OCI-M2 (cell line): ENCODE data around the gene SERPINB13.

Experiments
- DNase-seq: peaks from one replicate; lab custom pipeline; 2025; ENCODE audit not compliant: unreplicated experiment; lab: John Stamatoyannopoulos, UW

SERPINB13 gene, protein sequence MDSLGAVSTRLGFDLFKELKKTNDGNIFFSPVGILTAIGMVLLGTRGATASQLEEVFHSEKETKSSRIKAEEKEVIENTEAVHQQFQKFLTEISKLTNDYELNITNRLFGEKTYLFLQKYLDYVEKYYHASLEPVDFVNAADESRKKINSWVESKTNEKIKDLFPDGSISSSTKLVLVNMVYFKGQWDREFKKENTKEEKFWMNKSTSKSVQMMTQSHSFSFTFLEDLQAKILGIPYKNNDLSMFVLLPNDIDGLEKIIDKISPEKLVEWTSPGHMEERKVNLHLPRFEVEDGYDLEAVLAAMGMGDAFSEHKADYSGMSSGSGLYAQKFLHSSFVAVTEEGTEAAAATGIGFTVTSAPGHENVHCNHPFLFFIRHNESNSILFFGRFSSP

GRCh38 chr18:63586966-63587365 lies at the start of gene SERPINB13:
Gene SERPINB13, plus strand, starts transcription at chr18:63587343. Its CDS starts 1,325 bp downstream, at chr18:63588668.
- no peak for DNase-seq

DNA sequence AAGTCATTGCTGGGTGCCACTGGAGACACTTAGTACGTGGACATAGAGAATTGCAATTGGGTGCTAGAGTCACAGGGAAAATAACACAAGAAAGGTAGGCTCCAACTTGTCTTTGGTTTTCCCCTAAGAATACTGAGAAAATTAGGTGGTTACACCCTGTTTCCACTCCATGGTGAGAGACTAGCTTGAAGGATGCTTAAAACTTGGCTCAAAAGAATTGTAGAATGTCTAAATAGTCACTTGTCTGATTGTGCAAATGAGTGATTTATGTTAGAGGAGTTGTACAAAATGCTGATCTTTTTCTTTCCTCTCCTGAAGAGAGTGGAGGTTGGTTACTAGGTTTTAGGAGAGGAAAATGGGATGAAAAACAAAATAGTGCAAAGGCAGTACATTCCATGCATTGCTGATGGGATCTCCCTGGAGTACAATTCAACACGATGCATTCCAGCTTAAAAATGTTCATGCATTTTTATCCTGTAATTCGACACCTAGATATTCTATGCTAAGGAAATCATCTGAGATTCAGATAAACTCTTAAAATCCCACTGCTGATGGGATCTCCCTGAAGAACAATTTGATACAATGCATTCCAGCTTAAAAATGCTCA lies 47.1 kb upstream of the SERPINB13 start:
- no peak for DNase-seq

DNA sequence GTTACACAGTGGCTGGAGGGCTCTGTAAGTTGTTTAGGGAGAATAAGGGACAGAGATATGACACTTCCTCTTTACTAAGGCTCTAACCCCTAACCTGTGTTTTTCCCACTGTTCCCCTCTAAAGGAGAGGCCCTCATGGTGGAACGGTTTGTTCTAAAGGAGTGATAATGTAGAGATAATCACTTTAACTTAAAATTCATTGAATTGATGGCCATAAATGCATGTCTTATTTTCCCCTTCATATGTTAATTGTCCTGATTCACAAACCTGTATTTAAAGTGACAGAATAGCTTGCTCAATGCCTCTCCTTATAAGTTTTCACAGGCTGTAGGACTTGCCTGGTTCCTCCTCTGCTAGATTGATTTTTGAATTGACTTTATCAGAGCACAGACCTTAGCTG lies 45.1 kb upstream of the SERPINB13 start, which contains the start of gene SERPINB12:
SERPINB12 (plus strand) TSS at position 301 of the 400 bp plus-strand sequence. CDS start 13,791 bp downstream, outside the sequence.
- no peak for DNase-seq

- no peak for DNase-seq
These were observed 43.1 kb upstream of the SERPINB13 start for GRCh38 chr18:63544017-63544416.

GRCh38 chr18:63545000-63545399 lies 42.1 kb upstream of the SERPINB13 start:
- no peak for DNase-seq

GRCh38 chr18:63550068-63550467 lies 37.1 kb upstream of the SERPINB13 start:
- DNase-seq = no peak

DNA sequence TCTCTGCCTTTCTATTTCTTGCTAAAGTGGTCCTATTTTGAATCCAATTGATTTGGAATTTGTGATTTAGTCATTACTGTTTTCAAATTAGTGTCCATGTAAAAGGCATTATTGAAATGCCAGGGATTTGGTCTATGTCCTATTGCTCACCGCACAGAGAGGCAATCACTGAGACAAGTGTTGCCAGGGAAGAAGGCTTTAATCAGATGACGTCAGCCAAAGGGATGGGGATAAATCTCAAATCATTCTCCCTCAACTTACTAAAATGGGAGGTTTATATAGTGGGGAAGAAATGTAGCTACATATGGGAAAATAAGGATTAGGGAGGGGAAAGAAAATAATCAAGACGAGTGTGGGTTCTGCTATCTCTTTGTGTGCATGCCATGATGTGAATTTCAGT lies 35.4 kb upstream of the SERPINB13 start:
- DNase-seq = no peak

GRCh38 chr18:63552581-63552980 lies 34.6 kb upstream of the SERPINB13 start:
- DNase-seq = no peak

- DNase-seq = no peak
These were observed 34.1 kb upstream of the SERPINB13 start for GRCh38 chr18:63553081-63553480.

DNA sequence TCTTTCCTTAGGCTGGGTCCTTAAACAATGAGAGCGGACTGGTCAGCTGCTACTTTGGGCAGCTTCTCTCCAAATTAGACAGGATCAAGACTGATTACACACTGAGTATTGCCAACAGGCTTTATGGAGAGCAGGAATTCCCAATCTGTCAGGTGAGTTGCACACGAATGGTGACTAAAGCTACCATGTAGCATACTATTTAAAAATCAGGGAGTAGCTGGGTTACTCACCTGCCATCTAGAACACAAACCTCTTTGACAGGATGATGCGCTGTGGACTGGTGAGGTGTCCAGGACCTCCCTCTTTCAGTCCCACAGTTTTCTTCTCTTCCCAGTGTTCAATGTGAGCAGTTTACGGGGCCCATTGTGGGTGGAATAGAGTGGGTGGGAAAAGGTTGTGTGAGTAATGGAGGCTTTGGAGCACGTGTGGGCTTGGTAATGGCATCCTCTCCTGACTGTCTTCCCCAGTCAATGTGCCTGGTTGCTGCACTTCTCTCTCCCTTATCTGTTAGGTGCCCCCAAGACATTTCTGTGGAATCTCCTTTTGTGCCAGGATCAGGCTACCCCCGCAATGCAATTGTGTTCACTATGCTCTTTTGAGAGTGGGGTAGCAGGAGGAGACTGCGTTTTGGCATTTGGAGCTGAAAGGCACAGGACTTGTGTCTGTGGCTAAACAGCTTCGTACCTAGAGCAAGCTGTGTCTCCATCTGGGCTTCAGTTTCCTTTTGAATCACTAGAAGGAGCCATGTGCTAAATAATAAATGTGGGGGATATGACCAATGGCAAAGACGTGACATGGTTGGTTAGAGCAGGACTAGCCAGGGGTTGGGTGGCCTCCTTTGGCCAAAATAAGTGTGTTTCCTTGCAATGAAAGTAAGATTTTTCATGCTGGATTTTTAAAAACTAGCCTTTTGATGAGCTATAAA lies 27.3 kb upstream of the SERPINB13 start:
- DNase-seq = no peak

DNA sequence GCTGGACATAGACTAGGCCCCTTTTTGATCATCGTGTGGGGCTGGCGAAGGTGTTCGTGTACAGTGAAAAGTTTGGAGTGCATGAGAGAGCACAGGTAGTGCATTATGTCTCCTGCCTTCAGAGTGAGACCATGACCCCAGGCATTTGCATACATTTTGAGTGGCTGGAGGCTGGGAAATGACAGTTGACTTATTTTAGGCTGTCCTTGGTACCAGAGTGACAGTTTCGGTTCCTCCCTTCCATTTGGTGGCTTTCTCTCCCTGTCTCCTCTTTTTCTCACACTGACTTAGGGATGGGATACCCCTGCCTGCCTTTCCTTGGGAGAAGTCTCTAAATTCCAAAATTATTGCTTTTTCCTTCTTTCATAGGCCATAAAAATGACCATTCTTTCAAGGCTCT lies 24.9 kb upstream of the SERPINB13 start:
- DNase-seq = no peak

GRCh38 chr18:63564021-63564420 lies 23.1 kb upstream of the SERPINB13 start:
- DNase-seq = no peak

- DNase-seq = no peak
These were observed 22.6 kb upstream of the SERPINB13 start for GRCh38 chr18:63564561-63564960.

- no peak for DNase-seq
These were observed 19.9 kb upstream of the SERPINB13 start for GRCh38 chr18:63567276-63567675.

GRCh38 chr18:63567825-63568224 lies 19.3 kb upstream of the SERPINB13 start:
- DNase-seq = no peak

DNA sequence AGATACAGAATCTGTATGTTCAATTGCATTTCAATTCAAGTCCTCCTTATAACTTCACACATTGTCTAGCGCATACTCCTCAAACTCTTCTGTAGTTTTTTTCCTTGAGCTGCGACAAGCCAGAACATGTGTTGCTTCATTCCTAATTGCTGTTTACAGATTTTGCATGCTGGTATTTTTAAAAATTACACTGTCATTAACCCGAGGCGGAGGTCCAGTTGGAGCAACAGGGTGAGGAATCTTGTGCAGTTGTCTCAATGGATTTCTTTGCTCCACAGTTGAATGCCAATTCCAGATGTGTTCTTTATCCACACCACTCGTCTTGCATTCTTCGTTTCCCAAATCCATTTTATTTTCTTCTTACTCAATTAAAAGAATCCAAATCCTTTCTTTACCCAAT lies 16.4 kb upstream of the SERPINB13 start:
- no peak for DNase-seq

GRCh38 chr18:63575681-63576080 lies 11.5 kb upstream of the SERPINB13 start:
- no peak for DNase-seq

- DNase-seq = no peak
These were observed 8.7 kb upstream of the SERPINB13 start for GRCh38 chr18:63578357-63578958.

DNA sequence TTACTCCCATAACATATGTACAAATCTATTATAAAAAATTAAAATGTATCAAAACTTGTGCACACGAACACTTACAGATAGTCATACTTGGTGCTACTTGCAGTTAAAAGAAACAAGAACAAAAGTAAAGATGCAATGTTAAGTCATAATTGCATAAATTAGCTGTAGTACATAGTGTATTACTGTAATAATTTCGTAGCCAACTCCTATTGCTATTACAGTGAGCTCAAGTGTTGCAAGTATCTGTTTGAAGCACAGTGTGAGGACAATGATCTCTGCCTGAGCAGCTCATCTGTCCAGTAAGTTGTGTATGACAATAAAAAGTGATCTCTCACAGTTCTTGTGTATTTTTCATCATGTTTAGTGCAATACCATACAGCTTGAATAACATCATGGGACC lies 7.5 kb upstream of the SERPINB13 start:
- no peak for DNase-seq

GRCh38 chr18:63585988-63586387 lies 1.2 kb upstream of the SERPINB13 start:
- no peak for DNase-seq

DNA sequence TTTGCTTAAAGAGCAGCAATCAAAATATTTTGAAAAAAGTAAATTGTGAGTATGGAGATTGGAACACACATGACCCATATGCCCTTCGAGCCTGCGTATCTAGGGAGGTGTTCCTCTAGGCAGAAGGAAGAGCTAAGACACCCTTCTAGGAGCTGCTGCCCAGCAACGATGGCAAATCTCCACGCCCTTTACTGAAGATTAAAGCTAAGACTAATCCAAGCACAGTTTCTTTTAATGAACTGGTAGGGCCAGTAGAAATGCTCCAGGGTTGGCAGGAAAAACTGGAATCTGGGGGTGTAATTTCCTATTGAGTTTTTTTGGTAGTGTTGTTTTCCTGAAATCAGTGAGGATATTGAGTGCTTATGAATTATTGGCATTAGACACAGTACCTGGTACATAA lies 712 bp upstream of the SERPINB13 start:
- DNase-seq = no peak
